GM12878 (cell line): ENCODE measurements around the gene C2CD4D. TPM values are rescaled to one million over a fixed set of nuclear protein-coding genes. Genes with fewer than 3 reads are reported as not detected.

Experiments
- ATAC-seq: fragments of 200-7000 bp; cut with Tn5 transposase; 3 replicates; pipeline ENCODE4 v1.9.1; 2020; ENCODE audit warnings: mild to moderate bottlenecking, moderate library complexity
- BruUV-seq: library from RNA; stranded (reverse); fragments of 400-500 nt; replicated peaks from 2 replicates; lab custom pipeline; 2021; lab: Mats Ljungman, UMichigan
- CTCF ChIA-PET: fragments of 300-600 bp; sonication (Branson Sonifier 250); formaldehyde crosslinking; extraction: SDS; loops from one replicate; lab custom pipeline; 2021; ENCODE audit warnings: inconsistent platforms; lab: Yijun Ruan, JAX
- POLR2A ChIA-PET: fragments of 350-600 bp; formaldehyde crosslinking; extraction: SDS; loops from one replicate; lab custom pipeline; 2021; ENCODE audit warnings: inconsistent platforms; lab: Charles Lee
- RAD21 ChIA-PET: fragments of 300-600 bp; sonication (Branson Sonifier 250); formaldehyde crosslinking; loops from one replicate; lab custom pipeline; 2023; ENCODE audit warnings: antibody characterized with exemption; ENCODE audit not compliant: unreplicated experiment; lab: Charles Lee
- SMC1A ChIA-PET: fragments of 300-600 bp; sonication (Branson Sonifier 250); formaldehyde crosslinking; loops from one replicate; lab custom pipeline; 2023; ENCODE audit not compliant: unreplicated experiment, uncharacterized antibody; lab: Charles Lee
- DNase-seq: peaks from one replicate; pipeline ENCODE4 v3.0.0-alpha.2; 2011; ENCODE audit warnings: low read depth, low spot score
- FAIRE-seq: peaks from 3 replicates; lab custom pipeline; 2011; peaks lifted over from hg19 to GRCh38; lab: Jason Lieb, UNC
- H2AFZ ChIP-seq: 2 replicates; pipeline ENCODE4 v1.6.0; 2011; ENCODE audit warnings: low read depth, low read length, control low read depth; ENCODE audit not compliant: control insufficient read depth
- H3K27ac ChIP-seq: 2 replicates; pipeline ENCODE4 v1.5.1; 2011; ENCODE audit warnings: control low read depth; ENCODE audit not compliant: control insufficient read depth, insufficient read depth
- H3K27me3 ChIP-seq, 2 experiments: replicated peaks in 1 of 2; 2 replicates each; pipeline versions ENCODE4 v1.6.0 to v1.6.1; 2011; ENCODE audit warnings: low read length in 1 of 2; ENCODE audit not compliant: control insufficient read depth in 2 of 2, insufficient read depth in 2 of 2
- H3K36me3 ChIP-seq, 2 experiments: 2 replicates each; pipeline ENCODE4 v1.5.1; 2011; ENCODE audit warnings: low read length in 1 of 2; ENCODE audit not compliant: control insufficient read depth in 2 of 2, insufficient read depth in 2 of 2
- H3K4me1 ChIP-seq: 2 replicates; pipeline ENCODE4 v1.6.1; 2011; ENCODE audit warnings: mild to moderate bottlenecking, low read length, moderate library complexity, mixed read lengths; ENCODE audit not compliant: control insufficient read depth, insufficient read depth
- H3K4me2 ChIP-seq: 2 replicates; pipeline ENCODE4 v1.6.0; 2011; ENCODE audit warnings: control low read depth; ENCODE audit not compliant: control insufficient read depth, insufficient read depth
- H3K4me3 ChIP-seq: fragments of 200-600 bp; sonication (generic); 2 replicates; pipeline ENCODE4 v1.5.1; 2016
- H3K79me2 ChIP-seq: 2 replicates; pipeline ENCODE4 v1.6.0; 2011; ENCODE audit warnings: low read length; ENCODE audit not compliant: control insufficient read depth, insufficient read depth
- H3K9ac ChIP-seq: 2 replicates; pipeline ENCODE4 v1.8.0; 2011; ENCODE audit warnings: low read length, control low read depth, mixed read lengths; ENCODE audit not compliant: control insufficient read depth, insufficient read depth
- H3K9me3 ChIP-seq: replicated peaks from 3 replicates; pipeline ENCODE4 v1.5.1; 2011; ENCODE audit warnings: mild to moderate bottlenecking, low read length; ENCODE audit not compliant: control insufficient read depth, insufficient read depth
- H4K20me1 ChIP-seq: 2 replicates; pipeline ENCODE4 v1.6.0; 2011; ENCODE audit not compliant: control insufficient read depth, insufficient read depth
- BACH1 ChIP-seq: fragments of 450-650 bp; IDR thresholded peaks from 2 replicates; pipeline ENCODE4 v1.6.1; 2017; ENCODE audit warnings: mild to moderate bottlenecking, borderline replicate concordance
- BMI1 ChIP-seq: fragments of 450-650 bp; IDR thresholded peaks from 2 replicates; pipeline ENCODE4 v1.6.1; 2016; ENCODE audit warnings: mild to moderate bottlenecking, moderate library complexity, borderline replicate concordance
- CHD4 ChIP-seq: fragments of 200-600 bp; sonication (generic); IDR thresholded peaks from 2 replicates; pipeline ENCODE4 v1.6.1; 2016; ENCODE audit warnings: mild to moderate bottlenecking
- FOXM1 ChIP-seq: IDR thresholded peaks from 2 replicates; pipeline ENCODE4 v1.6.1; 2012; ENCODE audit warnings: low read depth, mild to moderate bottlenecking, inconsistent platforms, low read length, moderate library complexity
- JUNB ChIP-seq: IDR thresholded peaks from 2 replicates; pipeline ENCODE4 v1.6.1; 2016; ENCODE audit warnings: antibody characterized with exemption, mild to moderate bottlenecking
- JUND ChIP-seq: IDR thresholded peaks from 2 replicates; pipeline ENCODE4 v1.6.1; 2012; ENCODE audit warnings: low read depth, mild to moderate bottlenecking, low read length, improper control_type of control experiment, moderate library complexity
- MEF2B ChIP-seq: fragments of 450-650 bp; IDR thresholded peaks from 2 replicates; pipeline ENCODE4 v1.6.1; 2018; ENCODE audit warnings: mild to moderate bottlenecking, moderate library complexity; ENCODE audit not compliant: partially characterized antibody, poor library complexity, severe bottlenecking
- NBN ChIP-seq: fragments of 450-650 bp; IDR thresholded peaks from 2 replicates; pipeline ENCODE4 v1.6.1; 2016
- NFYA ChIP-seq: IDR thresholded peaks from 2 replicates; pipeline ENCODE4 v1.6.1; 2011; ENCODE audit warnings: low read depth, mild to moderate bottlenecking, low read length, improper control_type of control experiment, borderline replicate concordance
- NR2C2 ChIP-seq: IDR thresholded peaks from 2 replicates; pipeline ENCODE4 v1.6.1; 2011; ENCODE audit warnings: borderline replicate concordance, low read depth; ENCODE audit not compliant: control insufficient read depth, insufficient read length
- RBBP5 ChIP-seq: fragments of 200-600 bp; sonication (generic); conservative IDR thresholded peaks from 2 replicates; pipeline ENCODE4 v1.6.1; 2016
- SMC3 ChIP-seq: IDR thresholded peaks from 2 replicates; pipeline ENCODE4 v1.6.1; 2011; ENCODE audit warnings: low read length, improper control_type of control experiment, borderline replicate concordance
- SPI1 ChIP-seq: IDR thresholded peaks from 2 replicates; pipeline ENCODE4 v1.6.1; 2011; ENCODE audit warnings: low read depth, mild to moderate bottlenecking, low read length, moderate library complexity, borderline replicate concordance; ENCODE audit not compliant: insufficient read depth
- WGBS: methylation state at CpG from one replicate; pipeline ENCODE4 v1.1.6; 2016; ENCODE audit warnings: low lambda C conversion rate; ENCODE audit not compliant: insufficient replicate concordance, insufficient coverage; ENCODE audit errors: missing lambda C conversion rate; 5-methylcytosine and 5-hydroxymethylcytosine counted together
- in situ Hi-C: fragments of 300-500 bp; cut with MboI; formaldehyde crosslinking; loops from 9 replicates; pipeline ENCODE4 v1.14.3; 2018; ENCODE audit warnings: mixed read lengths
- intact Hi-C: fragments of 100-400 bp; cut with micrococcal nuclease; formaldehyde crosslinking; loops from one replicate; pipeline ENCODE4 v1.14.2; 2022; ENCODE audit not compliant: unreplicated experiment
- polyA plus RNA-seq, 11 experiments: library from polyadenylated mRNA; depleted of rRNA in 4 of 11; unstranded in 6 of 11; stranded (reverse) in 5 of 11; fragments of >200 nt; fragmentation: Nextera tagmentation in 4 of 11; fragmentation: Illumina TruSeq in 1 of 11; extraction: Ambion mirVana in 4 of 11; extraction: Trizol in 1 of 11; gene quantifications; 1 replicate in 1 of 11; 2 replicates in 10 of 11; pipeline versions ENCODE4 v1.2.1 to v1.2.3, GENCODE V29; 2011 to 2016; ENCODE audit warnings: inconsistent platforms in 2 of 11, missing spikeins in 2 of 11, low read depth in 1 of 11
- total RNA-seq, 4 experiments: library from RNA; depleted of rRNA in 3 of 4; stranded (reverse); fragments of >200 nt in 3 of 4; fragmentation: Illumina TruSeq in 1 of 4; extraction: Trizol in 1 of 4; gene quantifications; 2 replicates each; pipeline versions ENCODE4 v1.2.1 to v1.2.3, GENCODE V29; 2013 to 2021
- TF ChIP-seq, protein P1 (sequence below): IDR thresholded peaks from 2 replicates; pipeline ENCODE4 v1.6.1; 2012; ENCODE audit warnings: low read depth, low read length, improper control_type of control experiment
- TF ChIP-seq, protein P2 (sequence below): fragments of 450-650 bp; conservative IDR thresholded peaks from 2 replicates; pipeline ENCODE4 v1.6.1; 2017; ENCODE audit warnings: mild to moderate bottlenecking, moderate library complexity
- TF ChIP-seq, protein P3 (sequence below): fragments of 150-350 bp; IDR thresholded peaks from 2 replicates; pipeline ENCODE4 v1.6.1; 2016; ENCODE audit warnings: low read depth, low read length
- TF ChIP-seq, protein P4 (sequence below), 3 experiments: IDR thresholded peaks in 2 of 3; conservative IDR thresholded peaks in 1 of 3; 2 replicates each; pipeline ENCODE4 v1.5.1; 2011; ENCODE audit warnings: low read depth in 3 of 3, low read length in 3 of 3, mild to moderate bottlenecking in 3 of 3, control low read depth in 2 of 3, moderate library complexity in 2 of 3, inconsistent platforms in 1 of 3, mixed read lengths in 1 of 3; ENCODE audit not compliant: control insufficient read depth in 2 of 3, insufficient read depth in 1 of 3; ENCODE audit errors: extremely low read depth in 1 of 3

C2CD4D gene
- total and polyA plus RNA-seq, 10 of the 15 experiments (the other 5 are each of a cell fraction or from before 2014, with no cell fraction given) = 0.03 to 0.67 (median 0.13) TPM; not detected in 4

DNA sequence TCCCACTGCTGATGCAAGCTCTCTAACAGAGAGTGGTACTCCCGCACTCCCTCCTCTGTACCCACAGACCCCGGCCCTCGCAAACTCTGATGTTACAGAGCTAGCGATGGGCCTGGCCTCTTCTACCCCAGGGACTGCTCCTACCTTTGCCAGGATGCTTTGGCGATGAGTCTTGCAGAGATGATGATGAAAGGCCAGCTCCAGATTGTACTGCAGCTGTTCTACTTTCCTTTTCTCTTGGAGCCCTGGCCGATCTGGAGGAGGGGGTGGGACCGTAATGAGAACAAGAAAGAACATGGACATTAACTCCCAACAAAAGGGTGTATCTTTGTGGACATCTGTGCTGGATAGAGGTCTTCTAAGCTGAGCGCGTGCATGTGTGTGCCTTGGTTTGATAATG is 28.4 kb downstream of the C2CD4D start:
- Histone ChIP-seq H4K20me1 (no peaks in the 10 kb centered on the region), H3K79me2 (no peaks in the 10 kb centered on the region), H3K9me3 (no peaks in the 10 kb centered on the region), H3K27me3 (peaks cover 0 to 4% of the 10 kb centered on the region in 2 experiments; a peak in 3 of 4 replicates), H3K9ac (no peak overlapping the region), H3K36me3 (no peaks in the 10 kb centered on the region), H3K4me3 (no peak overlapping the region), H3K27ac (no peak overlapping the region), H2AFZ (no peak overlapping the region), H3K4me1 (no peaks in the 10 kb centered on the region), H3K4me2 (no peak overlapping the region)
- POLR2A ChIA-PET = interaction anchor here (1.3 to 1.4 kb wide), 2 partner anchors 9 to 11 kb away, joined by 3 to 4 read pairs; no protein-coding TSS in a partner anchor
- no peak for DNase-seq
- BruUV-seq = no TSS peak
- FAIRE-seq = no peak
- intact Hi-C loops (no loop called here), in situ Hi-C loops (no loop called here)
- SMC1A ChIA-PET = interaction anchor here (1.1 kb wide), 1 partner anchor 22 kb away, joined by 3 read pairs; no protein-coding TSS in a partner anchor
- ATAC-seq = no peak
- RAD21 ChIA-PET = no interaction called here
- CTCF ChIA-PET = interaction anchor here (0.6 kb wide), 1 partner anchor 469 kb away, joined by 3 read pairs; no protein-coding TSS in a partner anchor
- TF ChIP-seq, protein P1, sequence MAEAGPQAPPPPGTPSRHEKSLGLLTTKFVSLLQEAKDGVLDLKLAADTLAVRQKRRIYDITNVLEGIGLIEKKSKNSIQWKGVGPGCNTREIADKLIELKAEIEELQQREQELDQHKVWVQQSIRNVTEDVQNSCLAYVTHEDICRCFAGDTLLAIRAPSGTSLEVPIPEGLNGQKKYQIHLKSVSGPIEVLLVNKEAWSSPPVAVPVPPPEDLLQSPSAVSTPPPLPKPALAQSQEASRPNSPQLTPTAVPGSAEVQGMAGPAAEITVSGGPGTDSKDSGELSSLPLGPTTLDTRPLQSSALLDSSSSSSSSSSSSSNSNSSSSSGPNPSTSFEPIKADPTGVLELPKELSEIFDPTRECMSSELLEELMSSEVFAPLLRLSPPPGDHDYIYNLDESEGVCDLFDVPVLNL = no peak
- TF ChIP-seq NBN (no peak), FOXM1 (no peak), SPI1 (no peak), MEF2B (no peak), BMI1 (no peak), NR2C2 (no peak), SMC3 (no peak), BACH1 (no peak), NFYA (no peak), JUNB (no peak), RBBP5 (no peak), JUND (no peak), CHD4 (no peak)
- TF ChIP-seq, protein P2, sequence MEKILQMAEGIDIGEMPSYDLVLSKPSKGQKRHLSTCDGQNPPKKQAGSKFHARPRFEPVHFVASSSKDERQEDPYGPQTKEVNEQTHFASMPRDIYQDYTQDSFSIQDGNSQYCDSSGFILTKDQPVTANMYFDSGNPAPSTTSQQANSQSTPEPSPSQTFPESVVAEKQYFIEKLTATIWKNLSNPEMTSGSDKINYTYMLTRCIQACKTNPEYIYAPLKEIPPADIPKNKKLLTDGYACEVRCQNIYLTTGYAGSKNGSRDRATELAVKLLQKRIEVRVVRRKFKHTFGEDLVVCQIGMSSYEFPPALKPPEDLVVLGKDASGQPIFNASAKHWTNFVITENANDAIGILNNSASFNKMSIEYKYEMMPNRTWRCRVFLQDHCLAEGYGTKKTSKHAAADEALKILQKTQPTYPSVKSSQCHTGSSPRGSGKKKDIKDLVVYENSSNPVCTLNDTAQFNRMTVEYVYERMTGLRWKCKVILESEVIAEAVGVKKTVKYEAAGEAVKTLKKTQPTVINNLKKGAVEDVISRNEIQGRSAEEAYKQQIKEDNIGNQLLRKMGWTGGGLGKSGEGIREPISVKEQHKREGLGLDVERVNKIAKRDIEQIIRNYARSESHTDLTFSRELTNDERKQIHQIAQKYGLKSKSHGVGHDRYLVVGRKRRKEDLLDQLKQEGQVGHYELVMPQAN = no peak
- TF ChIP-seq, protein P3, sequence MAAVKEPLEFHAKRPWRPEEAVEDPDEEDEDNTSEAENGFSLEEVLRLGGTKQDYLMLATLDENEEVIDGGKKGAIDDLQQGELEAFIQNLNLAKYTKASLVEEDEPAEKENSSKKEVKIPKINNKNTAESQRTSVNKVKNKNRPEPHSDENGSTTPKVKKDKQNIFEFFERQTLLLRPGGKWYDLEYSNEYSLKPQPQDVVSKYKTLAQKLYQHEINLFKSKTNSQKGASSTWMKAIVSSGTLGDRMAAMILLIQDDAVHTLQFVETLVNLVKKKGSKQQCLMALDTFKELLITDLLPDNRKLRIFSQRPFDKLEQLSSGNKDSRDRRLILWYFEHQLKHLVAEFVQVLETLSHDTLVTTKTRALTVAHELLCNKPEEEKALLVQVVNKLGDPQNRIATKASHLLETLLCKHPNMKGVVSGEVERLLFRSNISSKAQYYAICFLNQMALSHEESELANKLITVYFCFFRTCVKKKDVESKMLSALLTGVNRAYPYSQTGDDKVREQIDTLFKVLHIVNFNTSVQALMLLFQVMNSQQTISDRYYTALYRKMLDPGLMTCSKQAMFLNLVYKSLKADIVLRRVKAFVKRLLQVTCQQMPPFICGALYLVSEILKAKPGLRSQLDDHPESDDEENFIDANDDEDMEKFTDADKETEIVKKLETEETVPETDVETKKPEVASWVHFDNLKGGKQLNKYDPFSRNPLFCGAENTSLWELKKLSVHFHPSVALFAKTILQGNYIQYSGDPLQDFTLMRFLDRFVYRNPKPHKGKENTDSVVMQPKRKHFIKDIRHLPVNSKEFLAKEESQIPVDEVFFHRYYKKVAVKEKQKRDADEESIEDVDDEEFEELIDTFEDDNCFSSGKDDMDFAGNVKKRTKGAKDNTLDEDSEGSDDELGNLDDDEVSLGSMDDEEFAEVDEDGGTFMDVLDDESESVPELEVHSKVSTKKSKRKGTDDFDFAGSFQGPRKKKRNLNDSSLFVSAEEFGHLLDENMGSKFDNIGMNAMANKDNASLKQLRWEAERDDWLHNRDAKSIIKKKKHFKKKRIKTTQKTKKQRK = no peak
- TF ChIP-seq, protein P4, sequence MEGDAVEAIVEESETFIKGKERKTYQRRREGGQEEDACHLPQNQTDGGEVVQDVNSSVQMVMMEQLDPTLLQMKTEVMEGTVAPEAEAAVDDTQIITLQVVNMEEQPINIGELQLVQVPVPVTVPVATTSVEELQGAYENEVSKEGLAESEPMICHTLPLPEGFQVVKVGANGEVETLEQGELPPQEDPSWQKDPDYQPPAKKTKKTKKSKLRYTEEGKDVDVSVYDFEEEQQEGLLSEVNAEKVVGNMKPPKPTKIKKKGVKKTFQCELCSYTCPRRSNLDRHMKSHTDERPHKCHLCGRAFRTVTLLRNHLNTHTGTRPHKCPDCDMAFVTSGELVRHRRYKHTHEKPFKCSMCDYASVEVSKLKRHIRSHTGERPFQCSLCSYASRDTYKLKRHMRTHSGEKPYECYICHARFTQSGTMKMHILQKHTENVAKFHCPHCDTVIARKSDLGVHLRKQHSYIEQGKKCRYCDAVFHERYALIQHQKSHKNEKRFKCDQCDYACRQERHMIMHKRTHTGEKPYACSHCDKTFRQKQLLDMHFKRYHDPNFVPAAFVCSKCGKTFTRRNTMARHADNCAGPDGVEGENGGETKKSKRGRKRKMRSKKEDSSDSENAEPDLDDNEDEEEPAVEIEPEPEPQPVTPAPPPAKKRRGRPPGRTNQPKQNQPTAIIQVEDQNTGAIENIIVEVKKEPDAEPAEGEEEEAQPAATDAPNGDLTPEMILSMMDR (IDR thresholded peaks at IDR 0.05 in 2 of 3, conservative IDR thresholded peaks at IDR 0.05 in 1 of 3; ENCODE audit: control insufficient read depth in 2 of 3, extremely low read depth in 1 of 3, insufficient read depth in 1 of 3, low read depth in 3 of 3, low read length in 3 of 3) = no peak
- 70% methylated on average over 9 of the region's 9 CpGs for WGBS
